DMS79 treated with DMSO at 0.1 percent for 48 hours (cell line): ENCODE measurements around the gene OS9.
"Not testable (repeated sequence)": the region's sequence is repeated elsewhere in the genome, so short reads cannot be mapped to it uniquely, and the experiment has no call there.

Source experiments
- DNase-seq: peaks from one replicate; lab custom pipeline; 2025; lab: John Stamatoyannopoulos, UW

OS9 gene

GRCh38 chr12:57694459-57695019, 607 bp downstream of the OS9 start:
- DNase-seq: no peak

GRCh38 chr12:57695770-57696432, 2.0 kb downstream of the OS9 start:
- DNase-seq: no peak

GRCh38 chr12:57697076-57697475, 3.1 kb downstream of the OS9 start:
- DNase-seq: no peak

- DNase-seq: no peak
These were observed 4.5 kb downstream of the OS9 start for GRCh38 chr12:57698414-57698813.

GRCh38 chr12:57700317-57700716, 6.4 kb downstream of the OS9 start:
- DNase-seq: no peak

GRCh38 chr12:57707250-57707649, 13.3 kb downstream of the OS9 start:
- no peak for DNase-seq

GRCh38 chr12:57708296-57708695, 14.4 kb downstream of the OS9 start:
- no peak for DNase-seq

GRCh38 chr12:57712701-57713100, 18.8 kb downstream of the OS9 start:
- DNase-seq: no peak

GRCh38 chr12:57713209-57713608, 19.3 kb downstream of the OS9 start:
- DNase-seq: no peak

GRCh38 chr12:57715036-57715748, 21.3 kb downstream of the OS9 start:
- DNase-seq: not testable (repeated sequence)

GRCh38 chr12:57715786-57716185, 21.9 kb downstream of the OS9 start:
- DNase-seq: no peak

- no peak for DNase-seq
These were observed 22.4 kb downstream of the OS9 start for GRCh38 chr12:57716305-57716704.

- DNase-seq: no peak
These were observed 23.2 kb downstream of the OS9 start for GRCh38 chr12:57717131-57717530.

- DNase-seq: no peak
These were observed 24.1 kb downstream of the OS9 start for GRCh38 chr12:57717846-57718640.

GRCh38 chr12:57718641-57719528, 25.0 kb downstream of the OS9 start:
- DNase-seq: no peak

GRCh38 chr12:57719777-57720605, 26.1 kb downstream of the OS9 start:
- DNase-seq: no peak

GRCh38 chr12:57720606-57721595, 27.0 kb downstream of the OS9 start:
- DNase-seq: no peak

GRCh38 chr12:57721846-57722608, 28.1 kb downstream of the OS9 start:
- not testable (repeated sequence) for DNase-seq
